ENCODE measurements around the gene DHX36. TPM values are rescaled to one million over a fixed set of nuclear protein-coding genes. Genes with fewer than 3 reads are reported as not detected.

Gene DHX36
- total and polyA plus RNA-seq, 10 of the 15 experiments (the other 5 are each of a cell fraction or from before 2014, with no cell fraction given) = 16.2 to 70.5 (median 41.6) TPM

DNA sequence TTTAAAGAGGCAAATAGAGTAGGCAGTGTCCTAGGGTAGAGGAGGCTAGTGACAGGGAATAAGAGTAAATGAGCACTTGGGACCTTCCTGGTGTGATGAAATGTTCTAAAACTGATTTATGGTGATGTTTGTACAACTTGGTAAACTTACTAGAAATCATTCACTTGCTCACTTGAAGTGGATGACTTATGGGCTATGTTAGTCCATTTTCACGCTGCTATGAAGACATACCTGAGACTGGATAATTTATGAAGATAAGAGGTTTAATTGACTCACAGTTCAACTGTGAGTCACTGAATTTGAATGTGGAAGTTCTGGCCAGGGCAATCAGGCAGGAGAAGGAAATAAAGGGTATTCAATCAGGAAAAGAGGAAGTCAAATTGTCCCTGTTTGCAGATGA, 31.7 kb upstream of the DHX36 start:
- POLR2A ChIA-PET = no interaction called here

More for the DNA sequence above, 31.7 kb upstream of the DHX36 start:
- H3K79me2 ChIP-seq (ENCODE audit: control insufficient read depth, insufficient read depth, low read length) = no peaks in the 10 kb centered on the region
- H2AFZ ChIP-seq (ENCODE audit: control insufficient read depth, low read depth, low read length) = no peak overlapping the region
- H3K9me3 ChIP-seq (replicated peaks; ENCODE audit: control insufficient read depth, insufficient read depth, low read length) = no peaks in the 10 kb centered on the region
- FAIRE-seq (no peak), DNase-seq (ENCODE audit: low read depth, low spot score) (no peak), ATAC-seq (no peak)
- no peak overlapping the region for H3K4me3 ChIP-seq
- no TSS peak for BruUV-seq (replicated peaks)
- ChIA-PET SMC1A (ENCODE audit: uncharacterized antibody, unreplicated experiment) (no interaction called here), CTCF (no interaction called here), RAD21 (ENCODE audit: unreplicated experiment) (no interaction called here)
- H3K4me1 ChIP-seq (ENCODE audit: control insufficient read depth, insufficient read depth, low read length) = no peaks in the 10 kb centered on the region
- no peak overlapping the region for H3K4me2 ChIP-seq (ENCODE audit: control insufficient read depth, insufficient read depth)
- 0% methylated on average over 1 of the region's 1 CpG for WGBS (ENCODE audit: insufficient coverage, insufficient replicate concordance, low lambda C conversion rate, missing lambda C conversion rate)
- no peak overlapping the region for H3K9ac ChIP-seq (ENCODE audit: control insufficient read depth, insufficient read depth, low read length)
- TF ChIP-seq PAX5 (IDR thresholded peaks at IDR 0.05; ENCODE audit: borderline replicate concordance, low read depth, low read length) = no peak
- TF ChIP-seq, protein P1, sequence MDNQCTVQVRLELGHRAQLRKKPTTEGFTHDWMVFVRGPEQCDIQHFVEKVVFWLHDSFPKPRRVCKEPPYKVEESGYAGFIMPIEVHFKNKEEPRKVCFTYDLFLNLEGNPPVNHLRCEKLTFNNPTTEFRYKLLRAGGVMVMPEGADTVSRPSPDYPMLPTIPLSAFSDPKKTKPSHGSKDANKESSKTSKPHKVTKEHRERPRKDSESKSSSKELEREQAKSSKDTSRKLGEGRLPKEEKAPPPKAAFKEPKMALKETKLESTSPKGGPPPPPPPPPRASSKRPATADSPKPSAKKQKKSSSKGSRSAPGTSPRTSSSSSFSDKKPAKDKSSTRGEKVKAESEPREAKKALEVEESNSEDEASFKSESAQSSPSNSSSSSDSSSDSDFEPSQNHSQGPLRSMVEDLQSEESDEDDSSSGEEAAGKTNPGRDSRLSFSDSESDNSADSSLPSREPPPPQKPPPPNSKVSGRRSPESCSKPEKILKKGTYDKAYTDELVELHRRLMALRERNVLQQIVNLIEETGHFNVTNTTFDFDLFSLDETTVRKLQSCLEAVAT (IDR thresholded peaks at IDR 0.05) = no peak
- TF ChIP-seq MEF2A (IDR thresholded peaks at IDR 0.05; ENCODE audit: insufficient read depth, low read depth, low read length) = no peak
- TF ChIP-seq SMAD1 (IDR thresholded peaks at IDR 0.05; ENCODE audit: low read depth, partially characterized antibody) = no peak
- no peak for TF ChIP-seq STAT3 (IDR thresholded peaks at IDR 0.05; ENCODE audit: low read depth, low read length)
- TF ChIP-seq TCF7 (IDR thresholded peaks at IDR 0.05; ENCODE audit: borderline replicate concordance) = no peak
- TF ChIP-seq, protein P2, sequence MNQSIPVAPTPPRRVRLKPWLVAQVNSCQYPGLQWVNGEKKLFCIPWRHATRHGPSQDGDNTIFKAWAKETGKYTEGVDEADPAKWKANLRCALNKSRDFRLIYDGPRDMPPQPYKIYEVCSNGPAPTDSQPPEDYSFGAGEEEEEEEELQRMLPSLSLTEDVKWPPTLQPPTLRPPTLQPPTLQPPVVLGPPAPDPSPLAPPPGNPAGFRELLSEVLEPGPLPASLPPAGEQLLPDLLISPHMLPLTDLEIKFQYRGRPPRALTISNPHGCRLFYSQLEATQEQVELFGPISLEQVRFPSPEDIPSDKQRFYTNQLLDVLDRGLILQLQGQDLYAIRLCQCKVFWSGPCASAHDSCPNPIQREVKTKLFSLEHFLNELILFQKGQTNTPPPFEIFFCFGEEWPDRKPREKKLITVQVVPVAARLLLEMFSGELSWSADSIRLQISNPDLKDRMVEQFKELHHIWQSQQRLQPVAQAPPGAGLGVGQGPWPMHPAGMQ (IDR thresholded peaks at IDR 0.05; ENCODE audit: borderline replicate concordance) = no peak
- TF ChIP-seq SUPT20H (IDR thresholded peaks at IDR 0.05; ENCODE audit: borderline replicate concordance, control insufficient read depth, low read depth, low read length) = no peak
- no peak for TF ChIP-seq HCFC1 (IDR thresholded peaks at IDR 0.05; ENCODE audit: low read length)
- no peak for TF ChIP-seq RUNX3 (IDR thresholded peaks at IDR 0.05; ENCODE audit: low read length)
- intact Hi-C loops (cut with micrococcal nuclease; ENCODE audit: unreplicated experiment) (no loop called here), in situ Hi-C loops (cut with MboI) (no loop called here)
- no peaks in the 10 kb centered on the region for H3K36me3 ChIP-seq (ENCODE audit: control insufficient read depth in 2 of 2, insufficient read depth in 2 of 2, low read length in 1 of 2)
- no peaks in the 10 kb centered on the region for H4K20me1 ChIP-seq (ENCODE audit: control insufficient read depth, insufficient read depth)
- no peaks in the 10 kb centered on the region for H3K27me3 ChIP-seq (replicated peaks in 1 of 2; ENCODE audit: control insufficient read depth in 2 of 2, insufficient read depth in 2 of 2, low read length in 1 of 2)
- no peak overlapping the region for H3K27ac ChIP-seq (ENCODE audit: control insufficient read depth, insufficient read depth)
